HG03342 (cell line): ENCODE measurements around the gene SCML2.
"Not testable (repeated sequence)": the region's sequence is repeated elsewhere in the genome, so short reads cannot be mapped to it uniquely, and the experiment has no call there.

ENCODE experiments used
- ATAC-seq: cut with Tn5 transposase; IDR thresholded peaks from one replicate; pipeline ENCODE4 v1.9.1; 2021; ENCODE audit warnings: mild to moderate bottlenecking, moderate library complexity; ENCODE audit not compliant: unreplicated experiment

The SCML2 gene

DNA sequence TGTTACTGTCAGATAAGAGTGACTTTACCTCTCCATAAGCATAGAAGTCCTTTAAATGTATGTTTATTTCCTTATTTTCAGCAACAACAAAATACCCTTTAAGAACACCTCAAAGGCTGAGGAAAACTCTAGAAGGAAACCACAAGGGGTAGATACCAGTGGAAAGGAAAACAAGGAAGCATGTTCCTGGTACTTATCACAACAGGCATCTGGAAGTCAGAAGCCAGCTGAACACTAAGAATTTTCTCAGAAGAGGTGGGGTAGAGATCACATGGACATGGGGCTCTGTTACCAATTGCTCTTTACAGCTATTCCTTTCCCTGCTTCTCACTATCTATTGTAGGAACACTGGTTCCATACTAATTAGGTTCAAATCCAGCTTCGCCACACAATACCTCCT, 82.3 kb downstream of the SCML2 start:
- ATAC-seq = no peak

GRCh38 chrX:18271725-18272124, 82.8 kb downstream of the SCML2 start:
- no peak for ATAC-seq

DNA sequence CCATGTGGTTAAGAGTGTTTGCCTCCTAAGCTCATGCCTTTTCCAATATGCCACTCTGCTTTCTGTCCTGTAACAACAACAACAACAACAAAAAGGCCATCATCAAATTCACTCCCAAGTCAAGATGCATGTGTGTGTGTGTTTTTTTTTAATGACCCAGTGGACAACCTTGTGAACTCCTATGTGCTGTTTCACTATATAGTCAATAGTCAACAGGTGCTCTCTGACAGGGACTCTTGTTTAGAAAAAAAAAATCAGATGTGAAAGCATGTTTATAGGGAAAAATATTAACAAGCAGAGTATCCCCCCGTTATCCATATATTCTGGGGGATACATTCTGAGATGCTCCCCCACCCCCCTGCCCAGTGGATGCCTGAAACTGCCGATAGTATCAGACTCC, 83.2 kb downstream of the SCML2 start:
- ATAC-seq = no peak

GRCh38 chrX:18255059-18255458, 99.4 kb downstream of the SCML2 start:
- ATAC-seq = no peak

GRCh38 chrX:18252644-18253359, 101.7 kb downstream of the SCML2 start:
- no peak for ATAC-seq

DNA sequence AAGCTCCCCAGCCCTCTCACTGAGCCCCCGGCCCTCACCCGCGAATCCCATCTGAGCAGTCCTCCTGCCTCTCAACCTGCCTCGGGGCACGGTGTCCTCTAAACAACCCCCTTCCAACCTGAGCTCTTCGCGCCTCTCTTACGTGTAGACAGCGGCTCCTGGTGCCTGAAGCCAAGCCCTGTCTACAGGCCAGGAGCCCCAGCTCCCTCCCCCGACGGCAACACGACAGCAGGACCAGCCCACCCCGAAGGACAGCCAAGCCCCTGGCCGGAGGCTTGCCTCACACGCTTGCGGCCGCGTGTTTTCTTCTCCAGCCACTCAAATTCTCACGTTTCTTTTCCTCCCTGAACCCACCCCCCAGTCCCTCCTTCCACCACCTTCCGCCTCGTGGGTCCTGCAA, 124.8 kb downstream of the SCML2 start:
- not testable (repeated sequence) for ATAC-seq

GRCh38 chrX:18228069-18228468, 126.4 kb downstream of the SCML2 start:
- ATAC-seq = no peak

- no peak for ATAC-seq
Observed at GRCh38 chrX:18227458-18227857, 127.0 kb downstream of the SCML2 start.

DNA sequence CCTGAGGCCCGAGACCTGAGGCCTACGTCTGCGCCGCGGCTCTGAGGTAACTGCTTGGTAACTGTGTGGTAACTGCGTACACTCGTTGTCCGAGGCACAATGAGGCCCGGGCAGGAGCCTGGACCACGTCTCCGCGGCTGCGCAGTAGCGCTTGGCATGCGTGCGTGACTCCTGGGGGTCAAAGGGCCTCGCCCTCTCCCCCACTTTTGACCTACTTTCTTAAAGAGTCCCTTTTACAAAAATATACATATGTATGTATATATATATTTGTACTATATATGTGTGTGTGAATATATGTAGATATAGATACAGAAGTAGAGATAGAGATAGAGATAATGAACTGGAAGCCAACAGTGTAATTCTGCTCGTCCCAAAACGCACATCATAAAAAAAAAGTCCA, 133.7 kb downstream of the SCML2 start, which contains the start of gene BEND2:
BEND2 (minus strand) TSS at position 101 of the 400 bp plus-strand sequence. CDS start 136 bp downstream, outside the sequence.
- ATAC-seq = no peak

DNA sequence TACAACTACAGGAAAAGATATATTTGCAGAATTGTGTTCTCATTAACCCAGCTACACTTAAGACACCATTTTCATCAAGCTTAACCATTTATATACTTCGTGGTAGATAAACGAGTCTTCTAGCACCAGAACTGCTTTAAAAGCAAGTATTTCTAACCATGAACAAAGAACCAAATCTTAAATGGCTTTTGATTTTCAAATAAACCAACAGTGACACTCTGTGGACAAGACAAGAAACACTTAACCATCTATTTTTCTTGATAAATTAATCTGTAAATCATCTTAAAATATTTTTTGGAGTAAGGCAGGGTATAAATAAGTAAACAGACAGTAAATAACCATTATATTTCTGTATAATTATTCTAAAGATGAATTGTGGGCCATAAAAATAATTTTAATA, 144.0 kb downstream of the SCML2 start:
- no peak for ATAC-seq

- ATAC-seq = no peak
Observed at GRCh38 chrX:18206657-18207056, 147.8 kb downstream of the SCML2 start.

DNA sequence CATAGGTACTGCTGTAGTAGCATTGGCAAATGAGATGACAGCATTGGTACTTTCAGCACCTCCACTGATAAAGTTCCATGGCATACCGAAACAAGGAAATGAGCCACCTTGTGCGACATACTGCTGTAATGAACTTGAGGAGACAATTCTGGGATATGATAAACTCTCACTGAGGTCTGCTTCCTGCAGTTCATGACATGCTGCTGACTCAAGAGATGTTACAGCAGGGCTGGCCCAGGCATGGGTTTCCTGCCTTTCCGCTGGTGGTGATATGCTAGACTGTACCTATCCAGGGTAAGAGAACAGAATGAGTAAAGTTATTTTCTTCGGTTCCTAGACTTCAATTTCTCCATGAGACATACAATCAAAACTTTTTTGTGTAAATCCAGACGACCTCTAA, 150.9 kb downstream of the SCML2 start:
- ATAC-seq = no peak

DNA sequence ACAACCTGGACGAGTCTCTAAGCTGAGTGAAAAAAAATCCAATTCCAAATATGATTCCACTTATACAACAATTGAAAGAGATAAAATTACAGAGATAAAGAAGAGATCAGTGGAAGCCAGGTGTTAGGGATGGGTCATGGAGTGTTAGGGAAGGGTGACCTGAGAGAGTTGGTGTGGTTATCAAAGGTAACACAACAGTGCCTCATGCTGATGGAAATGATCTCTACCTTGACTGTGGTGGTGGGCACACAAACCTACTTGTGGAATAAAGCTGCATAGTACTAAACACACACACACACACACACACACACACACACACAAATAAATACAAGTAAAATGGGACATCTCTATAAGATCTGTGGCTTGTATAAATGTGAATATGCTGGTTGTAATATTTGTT, 159.8 kb downstream of the SCML2 start:
- ATAC-seq = no peak
